ENCODE measurements around the gene SLC35A3.

DNA sequence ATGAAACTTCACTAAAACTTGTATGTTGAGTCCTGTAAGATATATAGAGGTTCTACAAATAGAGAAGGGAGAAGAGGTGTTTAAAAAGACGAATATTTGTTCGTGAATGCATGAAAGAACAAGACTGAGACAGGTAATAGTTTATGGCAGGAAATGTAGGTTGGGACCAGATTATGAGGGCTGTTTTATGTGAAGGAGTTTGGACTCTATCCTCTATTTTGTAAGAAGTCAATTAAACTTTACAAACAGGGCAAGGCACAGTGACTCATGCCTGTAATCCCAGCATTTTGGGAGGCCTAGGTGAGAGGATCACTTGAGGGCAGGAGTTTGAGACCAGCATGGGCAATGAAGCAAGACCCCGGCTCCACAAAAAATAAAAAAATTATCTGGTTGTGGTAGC, 5.7 kb downstream of the SLC35A3 start:
- TF ChIP-seq CTCF (IDR thresholded peaks at IDR 0.05; ENCODE audit: low read length) (no peak), EZH2 (optimal IDR thresholded peaks at IDR 0.05; ENCODE audit: low read depth, low read length) (no peak)
